ENCODE results near the gene MCM5.

DNA sequence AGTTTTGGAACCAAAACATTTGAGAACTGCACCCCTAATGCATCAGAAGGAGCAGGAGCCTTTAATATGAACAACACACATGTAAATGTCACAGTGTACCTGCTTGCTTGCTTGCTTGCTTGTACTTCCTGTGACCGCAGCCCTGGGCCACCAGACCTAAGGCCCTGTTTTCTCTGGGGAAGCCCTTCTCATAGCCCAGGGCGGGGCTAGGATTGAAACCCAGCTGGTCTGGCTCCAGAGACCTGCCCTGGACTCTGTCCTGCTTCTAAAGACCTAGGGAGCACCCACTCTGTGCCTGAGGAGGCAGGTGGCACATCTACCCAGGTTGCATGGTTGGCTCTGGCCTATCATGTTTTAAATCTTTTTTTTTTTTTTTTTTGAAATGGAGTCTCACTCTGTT is 7.6 kb upstream of the MCM5 start:
- TF ChIP-seq, protein P1, sequence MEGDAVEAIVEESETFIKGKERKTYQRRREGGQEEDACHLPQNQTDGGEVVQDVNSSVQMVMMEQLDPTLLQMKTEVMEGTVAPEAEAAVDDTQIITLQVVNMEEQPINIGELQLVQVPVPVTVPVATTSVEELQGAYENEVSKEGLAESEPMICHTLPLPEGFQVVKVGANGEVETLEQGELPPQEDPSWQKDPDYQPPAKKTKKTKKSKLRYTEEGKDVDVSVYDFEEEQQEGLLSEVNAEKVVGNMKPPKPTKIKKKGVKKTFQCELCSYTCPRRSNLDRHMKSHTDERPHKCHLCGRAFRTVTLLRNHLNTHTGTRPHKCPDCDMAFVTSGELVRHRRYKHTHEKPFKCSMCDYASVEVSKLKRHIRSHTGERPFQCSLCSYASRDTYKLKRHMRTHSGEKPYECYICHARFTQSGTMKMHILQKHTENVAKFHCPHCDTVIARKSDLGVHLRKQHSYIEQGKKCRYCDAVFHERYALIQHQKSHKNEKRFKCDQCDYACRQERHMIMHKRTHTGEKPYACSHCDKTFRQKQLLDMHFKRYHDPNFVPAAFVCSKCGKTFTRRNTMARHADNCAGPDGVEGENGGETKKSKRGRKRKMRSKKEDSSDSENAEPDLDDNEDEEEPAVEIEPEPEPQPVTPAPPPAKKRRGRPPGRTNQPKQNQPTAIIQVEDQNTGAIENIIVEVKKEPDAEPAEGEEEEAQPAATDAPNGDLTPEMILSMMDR (IDR thresholded peaks at IDR 0.05) = no peak
- TF ChIP-seq POLR2A (IDR thresholded peaks at IDR 0.05) = no peak
